Sigmoid colon (tissue), 7 donors: ENCODE data around the gene MAX. TPM values are rescaled to one million over a fixed set of nuclear protein-coding genes. Genes with fewer than 3 reads are reported as not detected.
A peak's percentile ranks its signal among the peaks of the same experiment; 100 is the strongest.

ENCODE experiments used
- DNase-seq: peaks from one replicate; pipeline ENCODE4 v3.0.0-alpha.2; 2019
- H3K27ac ChIP-seq, 4 donors: fragments of 200-600 bp; sonication (generic); one replicate each; pipeline ENCODE4 v1.5.1; 2016 to 2019; ENCODE audit warnings: mild to moderate bottlenecking in 1 of 4
- H3K27me3 ChIP-seq, 3 donors: fragments of 200-600 bp; sonication (generic); one replicate each; pipeline ENCODE4 v1.5.1; 2019; ENCODE audit warnings: mild to moderate bottlenecking in 1 of 3
- H3K36me3 ChIP-seq, 4 donors: fragments of 200-600 bp; sonication (generic); one replicate each; pipeline ENCODE4 v1.5.1; 2016 to 2019
- H3K4me1 ChIP-seq, 4 donors: fragments of 200-600 bp; sonication (generic); one replicate each; pipeline ENCODE4 v1.5.1; 2017 to 2019
- H3K4me3 ChIP-seq, 4 donors: fragments of 200-600 bp; sonication (generic); one replicate each; pipeline ENCODE4 v1.5.1; 2017 to 2019; ENCODE audit warnings: mild to moderate bottlenecking in 2 of 4, moderate library complexity in 1 of 4
- H3K9me3 ChIP-seq, 4 donors: fragments of 200-600 bp in 3 of 4; sonication (generic) in 3 of 4; one replicate each; pipeline versions ENCODE4 v1.5.1 to v1.6.1; 2013 to 2019
- CTCF ChIP-seq, 4 experiments: fragments of 450-650 bp in 3 of 4; fragments of 200-600 bp in 1 of 4; IDR thresholded peaks; one replicate each; pipeline ENCODE4 v1.5.1; 2016 to 2019; ENCODE audit warnings: antibody characterized with exemption in 4 of 4, mild to moderate bottlenecking in 3 of 4, moderate library complexity in 2 of 4
- EP300 ChIP-seq, 4 donors: sonication (generic); formaldehyde crosslinking; IDR thresholded peaks; one replicate each; pipeline ENCODE4 v1.6.1; 2017; ENCODE audit warnings: antibody characterized with exemption in 4 of 4
- POLR2A ChIP-seq, 2 donors: fragments of 450-650 bp; IDR thresholded peaks; one replicate each; pipeline ENCODE4 v1.6.1; 2016; ENCODE audit warnings: antibody characterized with exemption in 2 of 2, mild to moderate bottlenecking in 2 of 2, moderate library complexity in 2 of 2
- POLR2AphosphoS5 ChIP-seq, 4 donors: sonication (generic); formaldehyde crosslinking; IDR thresholded peaks; one replicate each; pipeline ENCODE4 v1.6.1; 2017; ENCODE audit warnings: antibody characterized with exemption in 4 of 4
- WGBS, 2 donors: extraction: QIAGEN DNeasy Blood & Tissue Kit; methylation state at CpG; one replicate each; pipeline ENCODE4 v1.1.7; 2013; 5-methylcytosine and 5-hydroxymethylcytosine counted together
- intact Hi-C: fragments of 100-400 bp; cut with DNase I; formaldehyde crosslinking; loops from one replicate; pipeline ENCODE4 v1.15.1; 2023
- polyA plus RNA-seq, 3 donors: library from polyadenylated mRNA; stranded (reverse); fragments of 200-250 nt; gene quantifications; one replicate each; pipeline ENCODE4 v1.2.3, GENCODE V29; 2013
- total RNA-seq, 4 donors: library from RNA; depleted of rRNA; stranded (reverse); fragments of >200 nt; gene quantifications; one replicate each; pipeline ENCODE4 v1.1.0, GENCODE V29; 2016
- donor health status: healthy with polysubstance abuse.
- donor health status: Bipolar disorder and iron deficiency.
- donor health status: healthy.

MAX gene
- total and polyA plus RNA-seq, 7 donors, result 58.8 to 119 (median 67.4) TPM

GRCh38 chr14:65103150-65103760 lies 938 bp upstream of the MAX start:
- Histone ChIP-seq H3K9me3 (no peaks in the 10 kb centered on the region), H3K27ac (peak overlapping the region; percentile 67 to 77 (median 69)), H3K27me3 (no peaks in the 10 kb centered on the region), H3K4me3 (peak overlapping the region; percentile 57 to 95 (median 85)), H3K4me1 (peaks cover 0 to 41% (median 32%) of the 10 kb centered on the region in 4 donors), H3K36me3 (no peaks in the 10 kb centered on the region)
- intact Hi-C loops, result loop anchor here (5.0 to 10.0 kb wide), 2 partner anchors 188 to 309 kb away; partner anchors contain the start of genes CHURC1 and FUT8
- TF ChIP-seq EP300 (IDR thresholded peaks at IDR 0.05), result no peak
- TF ChIP-seq CTCF (IDR thresholded peaks at IDR 0.05), result no peak
- TF ChIP-seq POLR2A (IDR thresholded peaks at IDR 0.05), result no peak
- no peak for TF ChIP-seq POLR2AphosphoS5 (IDR thresholded peaks at IDR 0.05)
- 6 to 7% methylated on average over 22 of the region's 22 CpGs for WGBS, 2 donors
- DNase-seq, result no peak

- no peaks in the 10 kb centered on the region for H3K36me3 ChIP-seq
- no peaks in the 10 kb centered on the region for H3K27me3 ChIP-seq
- no peaks in the 10 kb centered on the region for H3K9me3 ChIP-seq
- TF ChIP-seq CTCF (IDR thresholded peaks at IDR 0.05) (no peak), POLR2A (IDR thresholded peaks at IDR 0.05) (no peak), EP300 (IDR thresholded peaks at IDR 0.05) (no peak), POLR2AphosphoS5 (IDR thresholded peaks at IDR 0.05) (no peak)
- no peak for DNase-seq
- peak overlapping the region; percentile 86 to 96 (median 90) for H3K27ac ChIP-seq
- peaks cover 0 to 55% (median 46%) of the 10 kb centered on the region in 4 donors for H3K4me1 ChIP-seq
- WGBS, 2 donors, result 1% methylated on average over 66 of the region's 66 CpGs
- peak overlapping the region; percentile 68 to 95 (median 94) for H3K4me3 ChIP-seq
- intact Hi-C loops, result loop anchor here (1.0 to 10.0 kb wide), 3 partner anchors 115 to 310 kb away; partner anchors contain the start of genes CHURC1 and FUT8
These were observed 481 bp downstream of the MAX start for GRCh38 chr14:65101631-65102440.

GRCh38 chr14:65100922-65101541 lies 1.3 kb downstream of the MAX start:
- no peak for DNase-seq
- TF ChIP-seq EP300 (IDR thresholded peaks at IDR 0.05) (no peak), POLR2A (IDR thresholded peaks at IDR 0.05) (no peak), CTCF (IDR thresholded peaks at IDR 0.05) (no peak), POLR2AphosphoS5 (IDR thresholded peaks at IDR 0.05) (no peak)
- intact Hi-C loops, result loop anchor here (5.0 to 10.0 kb wide), 2 partner anchors 186 to 311 kb away; partner anchors contain the start of genes CHURC1 and FUT8
- Histone ChIP-seq H3K4me3 (peak overlapping the region; percentile 68 to 95 (median 94)), H3K27me3 (no peaks in the 10 kb centered on the region), H3K36me3 (no peaks in the 10 kb centered on the region), H3K9me3 (no peaks in the 10 kb centered on the region), H3K4me1 (peaks cover 0 to 63% (median 54%) of the 10 kb centered on the region in 4 donors), H3K27ac (peak overlapping the region; percentile 86 to 96 (median 90))
- 21 to 41% methylated on average over 6 of the region's 6 CpGs for WGBS, 2 donors

- Histone ChIP-seq H3K9me3 (no peaks in the 10 kb centered on the region), H3K4me3 (peak overlapping the region in 3 of 4 donors; percentile 3 to 21 (median 5)), H3K27me3 (no peaks in the 10 kb centered on the region), H3K36me3 (peaks cover 0 to 7% (median 4%) of the 10 kb centered on the region in 4 donors), H3K4me1 (peaks cover 0 to 87% (median 79%) of the 10 kb centered on the region in 4 donors), H3K27ac (peak overlapping the region; percentile 34 to 96 (median 75))
- TF ChIP-seq EP300 (IDR thresholded peaks at IDR 0.05), result no peak
- peak in 1 of 4 donors; percentile 21 for TF ChIP-seq POLR2AphosphoS5 (IDR thresholded peaks at IDR 0.05)
- intact Hi-C loops, result loop anchor here (5.0 to 10.0 kb wide), 2 partner anchors 71 to 1374 kb away; partner anchors contain the start of gene SGPP1
- no peak for DNase-seq
- 7 to 13% methylated on average over 2 of the region's 2 CpGs for WGBS, 2 donors
These were observed 3.7 kb downstream of the MAX start for GRCh38 chr14:65098586-65098985.
